NCI-H226 (cell line): ENCODE measurements around the gene SLC5A9.

Experiments used
- DNase-seq: peaks from one replicate; pipeline ENCODE4 v3.0.0-alpha.2; 2015

Gene SLC5A9

GRCh38 chr1:48214820-48215219 lies 7.7 kb upstream of the SLC5A9 start:
- no peak for DNase-seq

GRCh38 chr1:48215222-48215621 lies 7.3 kb upstream of the SLC5A9 start:
- DNase-seq, result no peak

DNA sequence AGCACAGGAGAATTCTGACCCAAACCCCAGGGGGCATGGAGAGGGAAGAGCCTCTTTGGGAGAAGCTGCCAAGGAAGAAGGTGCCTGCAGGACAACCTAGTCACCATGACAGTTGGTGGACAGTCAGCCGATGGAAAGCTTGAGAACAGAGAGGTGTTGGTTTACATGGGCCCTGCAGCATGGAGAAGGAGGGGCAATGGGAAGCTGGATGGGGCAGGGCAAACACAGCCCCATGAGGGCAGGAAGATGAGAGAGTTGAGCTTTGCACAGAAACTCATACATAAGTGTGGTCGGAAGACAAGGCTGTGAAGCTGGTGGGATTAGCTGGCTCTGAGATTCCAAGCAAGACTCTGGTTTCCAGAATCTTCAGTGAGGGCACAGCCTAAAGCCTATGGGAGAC lies 6.6 kb upstream of the SLC5A9 start:
- DNase-seq, result no peak

- DNase-seq, result no peak
Measured at GRCh38 chr1:48216313-48216712, 6.2 kb upstream of the SLC5A9 start.

DNA sequence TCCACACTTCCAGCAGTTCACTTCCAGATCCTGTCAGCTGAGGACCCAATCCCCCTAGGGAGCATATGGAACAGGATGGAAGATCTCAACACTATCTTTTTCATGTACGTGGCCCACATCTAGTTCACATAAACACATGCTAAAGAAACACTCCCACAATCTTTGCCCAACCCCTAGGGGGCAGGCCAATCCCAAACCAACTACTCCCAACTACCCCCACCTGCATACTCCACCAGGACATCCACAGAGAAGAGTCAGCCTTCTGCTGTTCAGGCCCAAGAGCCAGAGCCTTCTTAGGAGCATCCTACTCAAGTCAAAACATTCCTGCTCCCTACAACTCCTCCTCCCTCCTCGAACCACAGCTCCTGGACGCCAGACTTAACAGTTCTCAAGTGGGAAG lies 5.6 kb upstream of the SLC5A9 start:
- DNase-seq, result no peak

DNA sequence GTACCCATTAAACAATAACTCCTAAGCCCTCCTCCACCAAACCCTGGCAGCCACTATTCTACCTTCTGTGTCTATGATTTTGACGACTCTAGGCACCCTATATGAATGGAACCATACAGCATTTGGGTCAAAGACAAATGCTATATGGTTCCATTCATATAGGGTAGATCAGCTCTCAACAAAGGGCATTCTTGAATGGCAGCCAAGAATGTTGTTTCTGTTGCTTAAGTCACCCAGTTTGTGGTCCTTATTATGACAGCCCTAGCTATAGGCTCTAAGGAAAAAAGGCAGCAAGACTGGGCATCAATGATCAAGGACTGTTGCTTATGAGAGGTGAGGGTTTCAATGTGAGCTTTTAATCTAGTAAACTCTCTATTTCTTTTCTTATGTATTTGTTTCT lies 4.7 kb upstream of the SLC5A9 start:
- no peak for DNase-seq

GRCh38 chr1:48219803-48220202 lies 2.7 kb upstream of the SLC5A9 start:
- no peak for DNase-seq

GRCh38 chr1:48221122-48221521 lies 1.4 kb upstream of the SLC5A9 start:
- no peak for DNase-seq

DNA sequence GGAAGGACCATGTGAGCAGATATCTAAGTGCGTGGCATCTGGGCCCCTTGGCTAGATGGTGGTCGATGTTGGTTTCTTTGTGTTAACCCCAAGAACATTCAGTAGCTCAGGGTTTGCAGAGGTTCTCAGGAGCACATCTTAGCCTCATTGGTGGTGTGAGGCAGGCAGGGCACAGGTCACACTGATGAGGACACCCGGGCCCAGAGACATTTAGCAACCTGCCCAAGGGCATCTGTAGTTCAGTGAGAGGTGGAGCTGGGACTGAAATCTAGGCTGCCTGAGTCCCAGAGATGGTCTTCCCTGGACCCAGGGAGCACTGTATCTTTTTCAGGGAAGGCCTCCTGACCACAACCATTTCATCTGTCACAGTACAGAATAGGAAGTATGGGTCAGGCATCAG lies 859 bp upstream of the SLC5A9 start:
- no peak for DNase-seq

GRCh38 chr1:48223366-48224240 lies 1.1 kb downstream of the SLC5A9 start:
- no peak for DNase-seq

- DNase-seq, result no peak
Measured at GRCh38 chr1:48224791-48225190, 2.3 kb downstream of the SLC5A9 start.

DNA sequence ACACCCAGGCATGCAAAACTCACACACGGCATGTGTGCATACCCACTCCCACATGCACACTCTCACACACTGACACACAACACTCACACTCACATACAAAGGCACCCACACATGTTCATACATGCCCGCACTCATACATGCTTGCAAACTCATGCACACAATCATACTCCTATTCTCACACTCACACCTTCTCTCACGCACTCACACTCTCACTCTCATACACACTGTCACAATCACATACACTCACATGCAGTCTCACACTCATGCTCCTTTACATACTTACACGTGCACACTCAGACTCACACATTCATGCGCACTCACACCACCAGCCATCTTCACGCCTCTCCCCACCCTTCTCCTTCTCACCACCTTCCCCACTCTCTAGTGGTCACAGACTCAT lies 3.1 kb downstream of the SLC5A9 start:
- no peak for DNase-seq

DNA sequence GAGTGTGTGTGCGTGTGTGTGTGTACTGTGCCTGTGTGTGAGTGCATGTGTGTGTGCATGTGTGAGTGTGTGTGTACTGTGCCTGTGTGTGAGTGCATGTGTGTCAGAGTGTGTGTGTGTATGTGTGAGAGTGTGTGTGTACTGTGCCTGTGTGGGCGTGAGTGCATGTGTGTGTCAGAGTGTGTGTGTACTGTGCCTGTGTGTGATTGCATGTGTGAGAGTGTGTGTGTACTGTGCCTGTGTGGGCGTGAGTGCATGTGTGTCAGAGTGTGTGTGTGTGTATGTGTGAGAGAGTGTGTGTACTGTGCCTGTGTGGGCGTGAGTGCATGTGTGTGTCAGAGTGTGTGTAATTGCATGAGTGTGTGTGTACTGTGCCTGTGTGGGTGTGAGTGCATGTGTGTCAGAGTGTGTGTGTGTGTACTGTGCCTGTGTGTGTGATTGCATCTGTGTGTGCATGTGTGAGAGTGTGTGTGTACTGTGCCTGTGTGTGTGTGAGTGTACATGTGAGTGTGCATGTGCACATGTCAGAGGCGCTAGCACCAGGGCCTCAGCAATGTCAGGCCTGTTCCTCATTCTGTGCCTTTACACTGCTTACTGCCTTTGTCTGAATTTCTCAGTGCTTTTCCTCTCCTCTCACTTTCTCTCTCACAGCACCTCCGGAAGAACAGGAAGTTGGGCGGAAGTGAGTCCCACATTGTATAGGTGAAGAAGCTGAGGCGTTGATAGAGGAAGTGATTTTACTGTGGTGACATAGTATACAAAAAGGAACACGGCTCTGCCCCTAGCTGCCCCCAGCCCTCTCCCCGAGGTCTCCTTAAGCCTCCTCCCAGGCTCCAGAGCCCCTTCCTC lies 4.9 kb downstream of the SLC5A9 start:
- DNase-seq, result no peak

GRCh38 chr1:48228156-48228555 lies 5.6 kb downstream of the SLC5A9 start:
- DNase-seq, result no peak

- DNase-seq, result no peak
Measured at GRCh38 chr1:48229317-48229716, 6.8 kb downstream of the SLC5A9 start.

DNA sequence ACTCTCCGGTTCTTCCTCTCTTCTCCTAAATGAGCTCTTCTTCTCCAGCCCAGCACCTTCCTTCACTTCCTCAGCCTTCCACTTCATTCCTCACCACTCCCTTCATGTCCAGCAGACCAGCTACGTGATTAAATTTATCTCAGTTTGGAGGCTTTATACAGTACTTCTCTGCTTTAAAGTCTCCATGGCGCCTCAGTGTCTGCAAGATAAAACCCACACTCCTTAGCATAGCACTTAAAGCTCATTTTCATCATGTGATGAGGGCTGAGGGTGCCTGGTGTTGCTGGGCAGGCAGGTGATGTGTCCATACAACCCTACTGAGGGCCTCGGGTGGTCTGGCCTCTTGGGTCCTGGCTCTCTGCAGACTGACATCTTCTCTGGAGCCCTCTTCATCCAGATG lies 7.7 kb downstream of the SLC5A9 start:
- no peak for DNase-seq

- DNase-seq, result no peak
Measured at GRCh38 chr1:48232722-48233121, 10.2 kb downstream of the SLC5A9 start.

DNA sequence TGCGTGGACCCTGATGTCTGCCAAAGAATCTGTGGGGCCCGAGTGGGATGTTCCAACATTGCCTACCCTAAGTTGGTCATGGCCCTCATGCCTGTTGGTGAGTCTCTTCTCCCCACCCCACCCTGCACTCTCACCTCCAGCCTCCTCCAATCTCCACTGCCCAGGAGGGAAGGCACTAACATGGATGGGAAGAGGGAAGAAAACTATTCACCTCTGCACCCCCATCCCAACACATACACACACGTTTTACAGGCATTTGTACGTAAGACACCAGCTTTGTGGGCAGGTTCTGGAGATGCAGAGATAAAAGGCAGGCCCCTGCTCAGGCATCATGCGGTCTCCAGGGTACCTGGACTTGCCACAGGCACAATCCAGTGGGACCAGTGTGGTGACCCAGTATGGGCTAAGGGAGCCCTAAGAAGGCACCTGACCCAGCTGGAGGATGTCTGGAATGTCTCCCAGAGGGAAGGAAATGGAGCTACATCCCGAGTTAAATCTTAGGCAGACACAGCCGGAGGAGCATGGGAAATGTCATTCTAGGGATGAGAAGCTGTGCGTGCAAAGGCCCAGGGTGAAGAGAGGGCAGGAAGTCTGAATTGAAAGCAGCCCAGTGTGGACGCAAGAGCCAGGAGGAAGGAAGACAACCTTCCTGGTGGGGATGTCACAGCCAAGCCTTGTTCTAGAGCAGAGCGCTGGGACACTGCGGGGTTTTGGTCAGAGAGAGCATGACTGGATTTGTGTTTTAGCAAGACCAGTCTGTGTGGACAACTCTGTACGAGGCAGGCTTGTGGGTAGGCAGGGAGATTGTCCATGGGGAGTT lies 11.4 kb downstream of the SLC5A9 start:
- no peak for DNase-seq

- no peak for DNase-seq
Measured at GRCh38 chr1:48235652-48236051, 13.1 kb downstream of the SLC5A9 start.

DNA sequence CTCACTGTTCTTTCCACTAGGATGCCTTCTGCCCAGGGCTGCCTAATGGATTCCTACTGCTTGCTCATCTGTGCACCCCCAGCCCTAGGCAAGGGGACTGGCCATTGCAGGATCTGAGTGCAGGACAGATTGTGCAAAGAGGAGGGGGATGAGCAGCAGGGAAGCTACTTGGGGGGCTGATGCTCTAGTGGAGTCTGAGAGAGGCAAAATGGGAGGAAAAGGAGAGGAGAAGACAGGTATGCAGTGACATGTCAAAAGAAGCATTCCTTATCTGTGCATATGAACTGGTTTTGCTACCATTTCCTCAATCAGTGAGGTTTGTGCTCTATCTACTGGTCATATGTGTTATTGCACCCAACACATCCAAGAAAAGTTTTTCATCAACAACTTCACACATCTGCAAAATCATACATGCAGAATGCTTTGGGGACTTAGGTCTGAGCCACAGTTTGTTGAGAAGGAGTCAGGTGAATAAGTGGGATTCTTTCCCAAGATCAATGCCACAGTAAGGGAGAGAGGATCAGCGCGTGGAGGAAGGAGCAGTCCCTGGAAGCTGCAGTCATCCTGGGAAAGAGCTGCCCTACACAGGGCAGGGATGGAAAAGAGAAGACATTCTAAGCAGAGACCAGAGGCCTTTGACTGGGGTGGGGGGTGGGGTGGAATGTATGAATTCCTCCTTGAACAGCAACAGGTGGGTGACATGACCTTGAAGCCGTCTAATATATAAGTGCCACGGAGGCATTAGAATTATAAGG lies 14.4 kb downstream of the SLC5A9 start:
- DNase-seq, result peak; percentile 9

- DNase-seq, result no peak
Measured at GRCh38 chr1:48242141-48242736, 19.7 kb downstream of the SLC5A9 start.

DNA sequence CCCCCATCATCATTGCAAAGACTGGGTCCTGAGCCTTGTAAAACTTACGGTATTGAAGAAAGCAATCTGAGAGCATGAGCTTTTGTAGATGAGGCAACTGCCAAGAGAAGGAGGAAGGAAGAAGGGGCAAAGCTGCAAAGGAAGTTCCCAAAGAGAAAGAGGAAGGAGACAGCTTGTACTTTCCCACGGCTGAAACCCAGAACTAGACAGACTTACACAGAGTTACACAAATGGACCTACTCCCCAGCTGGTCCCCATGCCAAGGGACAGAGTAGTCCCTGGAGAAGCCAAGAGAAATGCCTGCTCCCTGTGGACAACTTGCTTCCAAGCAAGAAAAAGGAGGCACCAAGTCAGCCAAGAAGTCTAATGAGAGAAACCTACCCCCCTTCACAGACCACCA lies 22.6 kb downstream of the SLC5A9 start:
- DNase-seq, result no peak
